Measurements from ENCODE around the gene TTLL9. TPM values are rescaled to one million over a fixed set of nuclear protein-coding genes. Genes with fewer than 3 reads are reported as not detected.
A peak's percentile ranks its signal among the peaks of the same experiment; 100 is the strongest.

Gene TTLL9
- total RNA-seq, 1 experiment from 2014 or later = 2.1 TPM

- Histone ChIP-seq H3K36me3 (ENCODE audit: control insufficient read depth, insufficient read depth, low read length) (no peaks in the 10 kb centered on the region), H3K27me3 (ENCODE audit: control insufficient read depth, insufficient read depth, low read length) (no peaks in the 10 kb centered on the region), H3K4me1 (ENCODE audit: control insufficient read depth, insufficient read depth, low read length) (peaks cover 87% of the 10 kb centered on the region), H3K9me3 (ENCODE audit: control insufficient read depth, insufficient read depth, low read depth, low read length) (no peaks in the 10 kb centered on the region), H3K27ac (ENCODE audit: low read length) (peak overlapping the region; percentile 84), H3K4me3 (ENCODE audit: low read depth in 2 of 2, low read length in 2 of 2) (no peak overlapping the region)
- no TSS peak for BruUV-seq (replicated peaks)
- ChIA-PET POLR2A (no interaction called here), CTCF (no interaction called here)
- TF ChIP-seq TCF7L2 (IDR thresholded peaks at IDR 0.05; ENCODE audit: low read depth, low read length) = no peak
- no peak for TF ChIP-seq REST (IDR thresholded peaks at IDR 0.05; ENCODE audit: insufficient read depth in 1 of 2, low read depth in 2 of 2, low read length in 1 of 2)
- no peak for TF ChIP-seq CTCF (IDR thresholded peaks at IDR 0.05)
- 0 out of 2 replicates have a peak, but pooled peaks have one; percentile 31 for TF ChIP-seq SIN3A (IDR thresholded peaks at IDR 0.05; ENCODE audit: borderline replicate concordance, insufficient read depth, low read depth, low read length)
- no peak for TF ChIP-seq POLR2AphosphoS5 (IDR thresholded peaks at IDR 0.05; ENCODE audit: low read depth, low read length)
- intact Hi-C loops (cut with micrococcal nuclease; ENCODE audit: unreplicated experiment) (no loop called here), in situ Hi-C loops (cut with HindIII; ENCODE audit: low pct_unique_long_range_greater_than_20kb, low sequenced_read_pairs) (no loop called here)
- DNase-seq (ENCODE audit: low read depth, low spot score) = no peak
- no peak for ATAC-seq
These were observed 29.3 kb upstream of the TTLL9 start for GRCh38 chr20:31840906-31841816.

- POLR2A ChIA-PET = no interaction called here
- H3K27ac ChIP-seq (ENCODE audit: low read length) = peak overlapping the region; percentile 84
- BruUV-seq (replicated peaks) = no TSS peak
- no peaks in the 10 kb centered on the region for H3K27me3 ChIP-seq (ENCODE audit: control insufficient read depth, insufficient read depth, low read length)
- intact Hi-C loops (cut with micrococcal nuclease; ENCODE audit: unreplicated experiment) (no loop called here), in situ Hi-C loops (cut with HindIII; ENCODE audit: low pct_unique_long_range_greater_than_20kb, low sequenced_read_pairs) (no loop called here)
- ATAC-seq = peak; percentile 41
- DNase-seq (ENCODE audit: low read depth, low spot score) = no peak
- CTCF ChIA-PET = no interaction called here
- H3K36me3 ChIP-seq (ENCODE audit: control insufficient read depth, insufficient read depth, low read length) = no peaks in the 10 kb centered on the region
- peak overlapping the region in 1 of 2 experiments; percentile 20; a peak in 1 of 4 replicates for H3K4me3 ChIP-seq (ENCODE audit: low read depth in 2 of 2, low read length in 2 of 2)
- no peaks in the 10 kb centered on the region for H3K9me3 ChIP-seq (ENCODE audit: control insufficient read depth, insufficient read depth, low read depth, low read length)
- 0 out of 2 replicates have a peak, but pooled peaks have one; percentile 35 for TF ChIP-seq POLR2AphosphoS5 (IDR thresholded peaks at IDR 0.05; ENCODE audit: low read depth, low read length)
- TF ChIP-seq TCF7L2 (IDR thresholded peaks at IDR 0.05; ENCODE audit: low read depth, low read length) = no peak
- H3K4me1 ChIP-seq (ENCODE audit: control insufficient read depth, insufficient read depth, low read length) = peaks cover 79% of the 10 kb centered on the region
These were observed 28.5 kb upstream of the TTLL9 start for GRCh38 chr20:31841928-31842327.

Measured in Panc1 (cell line).